ENCODE measurements around the gene CPM.

- TF ChIP-seq CTCF (IDR thresholded peaks at IDR 0.05; ENCODE audit: extremely low read depth in 1 of 2, insufficient read depth in 1 of 2, low read depth in 1 of 2, low read length in 2 of 2) (no peak), POLR2A (IDR thresholded peaks at IDR 0.05; ENCODE audit: low read depth, low read length) (no peak), EZH2 (IDR thresholded peaks at IDR 0.05; ENCODE audit: borderline replicate concordance, low read depth, low read length, severe bottlenecking) (no peak), FOS (IDR thresholded peaks at IDR 0.05; ENCODE audit: borderline replicate concordance, insufficient read depth, low read length) (no peak)
Measured at GRCh38 chr12:68956466-68956865, 23.5 kb upstream of the CPM start.
